Activated CD4-positive, alpha-beta T cell treated with anti-CD3 and anti-CD28 coated beads for 36 hours (primary cell): ENCODE data around the gene VSIG4. TPM values are rescaled to one million over a fixed set of nuclear protein-coding genes. Genes with fewer than 3 reads are reported as not detected.
"Not testable (repeated sequence)": the region's sequence is repeated elsewhere in the genome, so short reads cannot be mapped to it uniquely, and the experiment has no call there.

Experiments used
- ATAC-seq: fragments of 200-7000 bp; cut with Tn5 transposase; one replicate; pipeline ENCODE4 v1.10.0; 2021; ENCODE audit warnings: mild to moderate bottlenecking, moderate library complexity
- CTCF ChIA-PET: fragments of 350-600 bp; sonication (Branson Sonifier 250); formaldehyde crosslinking; loops from one replicate; lab custom pipeline; 2021; ENCODE audit warnings: antibody characterized with exemption; lab: Charles Lee
- POLR2A ChIA-PET: fragments of 350-600 bp; sonication (Branson Sonifier 250); formaldehyde crosslinking; loops from one replicate; lab custom pipeline; 2021; ENCODE audit warnings: antibody characterized with exemption, inconsistent platforms; lab: Charles Lee
- DNase-seq: peaks from one replicate; pipeline ENCODE4 v3.0.0-alpha.2; 2020
- H3K27ac Mint-ChIP-seq: one replicate; pipeline ENCODE4 v1.8.0; 2021; ENCODE audit warnings: mixed read lengths
- H3K27me3 Mint-ChIP-seq: one replicate; pipeline ENCODE4 v1.8.0; 2021; ENCODE audit warnings: mixed read lengths
- H3K36me3 Mint-ChIP-seq: one replicate; pipeline ENCODE4 v1.8.0; 2021; ENCODE audit warnings: low read depth, mixed read lengths
- H3K4me1 Mint-ChIP-seq: one replicate; pipeline ENCODE4 v1.8.0; 2021; ENCODE audit warnings: mixed read lengths
- H3K4me3 Mint-ChIP-seq: one replicate; pipeline ENCODE4 v1.8.0; 2021; ENCODE audit warnings: mild to moderate bottlenecking, moderate library complexity, mixed read lengths
- H3K9me3 Mint-ChIP-seq: one replicate; pipeline ENCODE4 v1.8.0; 2021; ENCODE audit warnings: low read depth, mixed read lengths
- intact Hi-C, 2 experiments: fragments of 100-400 bp; cut with DNase I in 1 of 2; cut with micrococcal nuclease in 1 of 2; formaldehyde crosslinking; loops; one replicate each; pipeline versions ENCODE4 v1.14.2 to v1.15.1; 2022 to 2024; cut with DNase I, micrococcal nuclease
- total RNA-seq, 2 experiments: library from RNA; stranded (reverse); gene quantifications; one replicate each; pipeline ENCODE4 v1.2.3, GENCODE V29; 2021

VSIG4 gene, protein sequence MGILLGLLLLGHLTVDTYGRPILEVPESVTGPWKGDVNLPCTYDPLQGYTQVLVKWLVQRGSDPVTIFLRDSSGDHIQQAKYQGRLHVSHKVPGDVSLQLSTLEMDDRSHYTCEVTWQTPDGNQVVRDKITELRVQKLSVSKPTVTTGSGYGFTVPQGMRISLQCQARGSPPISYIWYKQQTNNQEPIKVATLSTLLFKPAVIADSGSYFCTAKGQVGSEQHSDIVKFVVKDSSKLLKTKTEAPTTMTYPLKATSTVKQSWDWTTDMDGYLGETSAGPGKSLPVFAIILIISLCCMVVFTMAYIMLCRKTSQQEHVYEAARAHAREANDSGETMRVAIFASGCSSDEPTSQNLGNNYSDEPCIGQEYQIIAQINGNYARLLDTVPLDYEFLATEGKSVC
- total RNA-seq = under 1 TPM in 1 of 2 experiments, not detected in 1; 0.09 TPM

DNA sequence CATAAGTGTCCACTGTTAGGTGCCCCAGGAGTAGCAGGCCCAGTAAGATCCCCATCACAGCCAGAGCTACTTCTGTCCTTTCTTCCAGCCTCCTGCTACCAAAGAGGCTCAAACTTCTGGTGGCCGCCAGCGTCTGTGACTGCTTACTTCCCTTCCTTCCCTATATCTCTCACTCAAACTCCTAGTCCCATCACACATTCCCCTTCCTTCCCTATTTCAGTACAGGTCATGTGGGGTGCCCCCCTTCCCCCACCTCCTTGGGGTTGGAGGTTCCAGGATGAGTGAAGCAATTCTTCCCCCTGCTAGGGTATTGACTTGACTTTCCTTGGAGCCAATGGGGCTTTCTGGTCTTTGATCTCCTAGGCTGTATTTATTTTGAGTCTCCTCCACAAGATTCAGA, at the start of gene VSIG4:
Gene VSIG4 (minus strand): TSS at position 137 of the 400 bp plus-strand sequence. CDS start 82 bp downstream, at position 55.
- Mint-ChIP-seq H3K4me3 (no peak within 1 kb of the TSS), H3K36me3 (no peaks in the 10 kb centered on the region), H3K4me1 (peaks cover 4% of the 10 kb centered on the region), H3K27ac (no peak within 1 kb of the TSS), H3K27me3 (no peaks in the 10 kb centered on the region), H3K9me3 (no peaks in the 10 kb centered on the region)
- DNase-seq (no peak), ATAC-seq (no peak)
- ChIA-PET POLR2A (no interaction called here), CTCF (interaction anchor here (1.2 to 1.6 kb wide), 2 partner anchors 10 kb away, joined by 4 to 5 read pairs; no protein-coding TSS in a partner anchor)
- intact Hi-C loops = loop anchor here in 1 of 2 experiments (10.0 kb wide), 1 partner anchor 445 kb away; no protein-coding TSS in a partner anchor

DNA sequence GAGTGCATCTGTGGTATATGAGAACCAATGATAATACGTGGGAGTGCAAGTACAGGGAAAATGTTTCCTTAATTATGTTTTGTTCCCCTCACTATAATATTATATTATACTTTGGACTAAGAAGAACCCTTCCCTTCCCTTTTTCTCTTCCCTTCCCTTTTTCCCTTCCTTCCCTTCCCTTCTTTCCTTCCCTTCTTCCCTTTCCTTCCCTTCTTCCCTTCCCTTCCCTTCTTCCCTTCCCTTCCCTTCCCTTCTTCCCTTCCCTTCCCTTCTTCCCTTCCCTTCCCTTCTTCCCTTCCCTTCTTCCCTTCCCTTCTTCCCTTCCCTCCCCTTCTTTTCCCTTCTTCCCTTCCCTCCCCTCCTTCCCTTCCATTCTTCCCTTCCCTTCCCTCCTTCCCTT, 36.9 kb upstream of the VSIG4 start:
- Mint-ChIP-seq H3K27me3 (no peaks in the 10 kb centered on the region), H3K4me1 (peaks cover 20% of the 10 kb centered on the region), H3K36me3 (peaks cover 6% of the 10 kb centered on the region), H3K4me3 (no peak overlapping the region), H3K9me3 (no peaks in the 10 kb centered on the region), H3K27ac (no peak overlapping the region)
- DNase-seq = no peak
- CTCF ChIA-PET = no interaction called here
- POLR2A ChIA-PET = no interaction called here
- no peak for ATAC-seq
- intact Hi-C loops = loop anchor here in 1 of 2 experiments (5.0 kb wide), 1 partner anchor 44 kb away; no protein-coding TSS in a partner anchor

DNA sequence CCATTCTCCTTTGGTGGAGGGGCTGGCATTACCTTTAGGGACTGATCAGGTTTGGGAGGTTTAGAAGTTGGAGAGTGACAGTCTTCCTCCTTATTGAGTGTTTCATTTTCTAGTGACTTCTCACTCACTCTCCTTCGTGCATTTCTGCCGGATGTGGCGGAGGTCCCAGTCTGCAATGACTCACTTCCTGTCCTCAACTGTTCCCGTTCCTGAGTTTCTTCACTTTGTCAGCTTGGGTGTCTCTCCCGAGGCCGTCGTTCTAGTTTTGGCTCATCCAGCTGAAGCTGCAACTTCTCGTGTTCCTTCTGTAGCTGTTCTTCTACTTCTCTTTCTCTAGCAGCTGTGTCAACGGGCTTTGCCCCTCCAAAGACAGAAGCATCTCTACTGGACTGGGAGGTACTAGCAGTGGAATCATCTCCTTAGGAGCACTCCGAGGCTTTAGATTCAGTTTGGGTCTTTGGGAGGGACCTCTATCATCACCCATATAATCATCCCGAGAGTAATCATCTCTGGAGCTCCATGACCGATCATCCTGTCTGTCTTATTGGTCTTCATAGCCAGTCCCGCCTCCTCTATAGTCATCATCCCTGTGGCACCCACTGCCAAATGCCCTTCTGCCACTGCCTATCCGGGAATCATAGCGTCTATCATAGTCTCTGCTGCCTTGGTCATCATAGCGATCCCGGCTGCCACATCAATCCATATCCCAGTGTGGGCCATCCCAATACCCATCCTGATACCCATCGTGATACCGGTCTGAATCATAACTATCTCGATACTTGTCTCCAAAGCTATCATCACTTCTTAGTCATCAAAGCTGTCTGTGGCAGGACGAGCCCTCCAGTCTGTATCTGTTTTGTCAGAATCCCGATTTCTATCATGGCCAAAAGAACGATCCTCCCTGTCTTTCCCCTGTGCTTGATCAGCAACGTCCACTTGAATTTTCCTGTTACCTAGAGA, 35.3 kb upstream of the VSIG4 start:
- Mint-ChIP-seq H3K27me3 (no peaks in the 10 kb centered on the region), H3K9me3 (no peaks in the 10 kb centered on the region), H3K27ac (peak overlapping the region; percentile 90), H3K4me1 (peaks cover 26% of the 10 kb centered on the region), H3K36me3 (peaks cover 6% of the 10 kb centered on the region), H3K4me3 (peak overlapping the region; percentile 58)
- CTCF ChIA-PET = interaction anchor here (0.5 to 0.7 kb wide), 3 partner anchors 404 to 1058 kb away, joined by 3 to 5 read pairs (median 4); no protein-coding TSS in a partner anchor
- POLR2A ChIA-PET = no interaction called here
- DNase-seq = peak; percentile 66
- intact Hi-C loops = loop anchor here (1.0 to 5.0 kb wide), 3 partner anchors 28 to 43 kb away; no protein-coding TSS in a partner anchor
- peak; percentile 76 for ATAC-seq

DNA sequence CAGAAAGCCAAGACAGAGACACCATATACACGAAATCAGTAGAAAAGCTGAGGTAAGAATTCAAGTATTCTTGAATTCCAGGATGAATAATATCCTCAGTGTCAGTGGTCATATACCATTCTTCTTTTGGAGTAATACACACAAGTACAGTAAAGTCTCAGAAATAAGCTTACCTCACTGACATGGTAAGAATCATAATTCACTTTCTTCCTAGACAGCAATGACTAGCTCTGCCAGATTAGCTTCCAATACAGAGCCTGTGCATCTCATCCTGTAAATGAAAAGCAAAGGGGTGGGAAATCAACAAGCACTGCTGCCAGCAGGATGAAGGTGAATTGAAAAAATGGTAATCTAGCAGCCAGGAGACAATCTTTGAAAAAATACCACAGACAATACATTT, 31.2 kb upstream of the VSIG4 start:
- peaks cover 6% of the 10 kb centered on the region for H3K36me3 Mint-ChIP-seq
- H3K27ac Mint-ChIP-seq = no peak overlapping the region
- ChIA-PET POLR2A (no interaction called here), CTCF (no interaction called here)
- H3K4me1 Mint-ChIP-seq = peaks cover 26% of the 10 kb centered on the region
- ATAC-seq (peak; percentile 34), DNase-seq (no peak)
- no peak overlapping the region for H3K4me3 Mint-ChIP-seq
- intact Hi-C loops = no loop called here
- no peaks in the 10 kb centered on the region for H3K9me3 Mint-ChIP-seq
- no peaks in the 10 kb centered on the region for H3K27me3 Mint-ChIP-seq

DNA sequence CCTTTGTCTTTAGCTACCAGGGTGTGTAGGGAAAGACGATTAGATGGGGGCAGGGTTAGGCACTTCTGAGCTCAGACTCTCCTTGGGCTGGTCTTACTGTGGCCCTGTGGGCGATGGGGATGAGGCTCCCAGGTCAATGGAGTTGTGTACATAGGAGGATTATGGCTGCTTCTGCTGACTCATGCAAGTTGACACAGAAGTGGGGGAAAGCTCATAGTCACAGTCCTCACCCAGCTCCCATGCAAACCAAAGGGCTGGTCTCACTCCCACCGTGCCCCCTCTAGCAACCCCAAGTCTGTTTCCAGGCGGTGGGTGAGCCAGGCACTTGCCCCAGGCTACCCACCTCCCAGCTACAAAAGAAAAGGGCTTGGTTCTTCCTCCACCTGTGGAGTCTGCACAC, 24.4 kb upstream of the VSIG4 start:
- intact Hi-C loops = no loop called here
- Mint-ChIP-seq H3K27ac (no peak overlapping the region), H3K4me1 (peaks cover 40% of the 10 kb centered on the region), H3K9me3 (no peaks in the 10 kb centered on the region), H3K36me3 (peaks cover 1% of the 10 kb centered on the region), H3K27me3 (no peaks in the 10 kb centered on the region), H3K4me3 (no peak overlapping the region)
- no peak for DNase-seq
- ATAC-seq = no peak
- ChIA-PET POLR2A (no interaction called here), CTCF (no interaction called here)

DNA sequence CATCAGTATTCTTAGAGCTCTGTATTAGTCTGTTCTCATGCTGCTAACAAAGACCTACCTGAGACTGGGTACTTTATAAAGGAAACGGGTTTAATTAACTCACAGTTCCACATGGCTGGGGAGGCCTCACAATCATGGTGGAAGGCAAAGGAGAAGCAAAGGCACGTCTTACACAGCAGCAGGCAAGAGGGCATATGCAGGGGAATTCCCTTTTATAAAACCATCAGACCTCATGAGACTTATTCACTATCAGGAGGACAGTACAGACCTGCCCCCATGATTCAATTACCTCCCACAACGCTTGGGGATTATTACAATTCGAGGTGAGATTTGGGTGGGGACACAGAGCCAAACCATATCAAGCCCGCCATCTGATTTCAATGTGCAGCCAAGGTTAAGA, 17.1 kb upstream of the VSIG4 start:
- peaks cover 19% of the 10 kb centered on the region for H3K4me1 Mint-ChIP-seq
- H3K36me3 Mint-ChIP-seq, H3K4me3 Mint-ChIP-seq, CTCF ChIA-PET, H3K27me3 Mint-ChIP-seq, intact Hi-C loops, DNase-seq, POLR2A ChIA-PET, H3K27ac Mint-ChIP-seq, ATAC-seq, H3K9me3 Mint-ChIP-seq: not testable (repeated sequence)

DNA sequence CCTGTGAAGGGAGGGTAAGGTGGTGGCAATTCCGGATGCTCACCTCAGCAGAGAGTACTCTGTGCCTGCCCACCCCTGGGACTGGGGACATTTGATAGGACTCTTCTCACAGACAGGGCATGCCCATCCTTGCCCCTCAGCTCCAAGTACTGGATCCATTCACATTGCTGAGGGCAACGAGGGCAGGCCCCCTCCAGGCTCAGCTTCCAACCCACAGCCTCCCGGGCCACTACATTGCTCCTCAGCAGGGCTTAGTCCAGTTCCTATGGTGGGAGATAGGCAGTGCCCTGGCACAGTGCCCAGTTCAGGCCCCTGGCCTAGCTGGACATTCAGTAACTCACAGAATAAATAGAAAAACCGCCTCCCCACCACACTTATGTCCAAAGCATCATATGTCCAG, 15.1 kb upstream of the VSIG4 start:
- Mint-ChIP-seq H3K27me3 (no peaks in the 10 kb centered on the region), H3K27ac (no peak overlapping the region), H3K9me3 (peaks cover 3% of the 10 kb centered on the region), H3K4me3 (no peak overlapping the region), H3K4me1 (peaks cover 2% of the 10 kb centered on the region), H3K36me3 (no peaks in the 10 kb centered on the region)
- intact Hi-C loops = no loop called here
- POLR2A ChIA-PET = no interaction called here
- CTCF ChIA-PET = interaction anchor here (0.6 kb wide), 1 partner anchor 673 kb away, joined by 3 read pairs; no protein-coding TSS in a partner anchor
- ATAC-seq (no peak), DNase-seq (no peak)

DNA sequence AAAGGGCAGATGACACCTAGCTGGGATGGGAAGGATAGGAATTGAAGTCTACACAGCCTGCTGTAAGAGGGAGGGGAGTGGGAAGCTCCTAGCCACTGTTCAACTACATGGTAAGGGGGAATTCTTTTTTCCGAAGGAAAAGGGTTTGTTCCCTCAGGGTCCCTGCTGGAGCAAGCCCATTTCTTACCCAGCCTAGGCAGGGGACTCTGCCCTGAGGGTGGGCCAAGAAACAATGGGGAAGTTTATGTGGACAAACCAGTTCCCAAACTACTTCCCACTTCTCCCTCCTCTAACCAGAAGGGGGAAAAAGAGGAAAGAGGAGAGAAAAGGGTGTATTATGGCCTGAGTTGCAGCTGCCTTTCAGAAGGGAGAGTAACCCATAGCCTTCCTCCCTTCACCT, 13.5 kb upstream of the VSIG4 start:
- no peaks in the 10 kb centered on the region for H3K27me3 Mint-ChIP-seq
- ChIA-PET POLR2A (no interaction called here), CTCF (no interaction called here)
- no peak overlapping the region for H3K27ac Mint-ChIP-seq
- no peak overlapping the region for H3K4me3 Mint-ChIP-seq
- H3K36me3 Mint-ChIP-seq = no peaks in the 10 kb centered on the region
- intact Hi-C loops = no loop called here
- peaks cover 3% of the 10 kb centered on the region for H3K9me3 Mint-ChIP-seq
- ATAC-seq (no peak), DNase-seq (no peak)
- H3K4me1 Mint-ChIP-seq = no peaks in the 10 kb centered on the region

DNA sequence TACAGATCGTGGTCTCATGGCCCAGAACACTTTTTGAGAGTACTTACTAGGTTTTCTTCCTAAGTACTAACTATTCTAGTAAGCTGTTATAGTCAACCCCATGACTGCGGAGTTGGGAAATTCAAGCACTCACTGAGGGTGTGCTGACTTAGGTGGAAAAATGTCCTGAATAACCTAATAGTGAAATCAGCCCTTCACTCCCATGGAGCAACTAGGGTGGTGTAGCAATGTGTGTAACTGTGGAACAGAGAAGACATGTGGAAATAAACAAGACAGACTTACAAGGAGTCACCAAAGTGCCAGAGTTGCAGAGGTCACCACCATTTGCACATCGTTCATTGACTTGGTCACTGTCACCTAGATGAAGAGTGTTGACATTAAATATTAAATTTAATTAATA, 12.1 kb upstream of the VSIG4 start:
- ChIA-PET POLR2A (no interaction called here), CTCF (no interaction called here)
- Mint-ChIP-seq H3K4me1 (peaks cover 8% of the 10 kb centered on the region), H3K27ac (no peak overlapping the region), H3K36me3 (no peaks in the 10 kb centered on the region), H3K27me3 (no peaks in the 10 kb centered on the region), H3K9me3 (no peaks in the 10 kb centered on the region), H3K4me3 (no peak overlapping the region)
- intact Hi-C loops = no loop called here
- no peak for ATAC-seq
- DNase-seq = no peak

DNA sequence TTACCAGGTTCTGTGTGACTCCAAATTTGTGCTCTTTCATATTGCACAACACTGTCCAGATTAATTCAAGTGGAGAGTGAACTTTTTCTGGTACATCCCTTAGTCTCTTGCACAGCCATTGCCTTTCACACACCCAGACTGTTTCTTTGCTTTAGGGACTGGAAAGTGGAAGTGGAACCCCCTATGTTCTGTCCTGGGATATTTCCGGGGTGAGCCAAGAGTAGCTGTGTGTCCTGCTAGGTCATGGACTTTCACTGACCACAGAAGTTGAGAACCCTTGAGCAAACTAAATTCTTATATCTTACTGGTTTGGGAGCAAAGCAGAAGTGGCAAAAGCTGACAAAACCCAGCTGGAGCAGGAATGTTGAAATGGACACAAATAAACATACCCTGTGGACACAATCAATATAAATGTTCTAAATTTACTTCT, 10.3 kb upstream of the VSIG4 start:
- peaks cover 25% of the 10 kb centered on the region for H3K4me1 Mint-ChIP-seq
- no peak overlapping the region for H3K4me3 Mint-ChIP-seq
- ATAC-seq = no peak
- DNase-seq = no peak
- no peak overlapping the region for H3K27ac Mint-ChIP-seq
- intact Hi-C loops = no loop called here
- no peaks in the 10 kb centered on the region for H3K36me3 Mint-ChIP-seq
- POLR2A ChIA-PET = no interaction called here
- H3K9me3 Mint-ChIP-seq = peaks cover 3% of the 10 kb centered on the region
- CTCF ChIA-PET = no interaction called here
- H3K27me3 Mint-ChIP-seq = no peaks in the 10 kb centered on the region

DNA sequence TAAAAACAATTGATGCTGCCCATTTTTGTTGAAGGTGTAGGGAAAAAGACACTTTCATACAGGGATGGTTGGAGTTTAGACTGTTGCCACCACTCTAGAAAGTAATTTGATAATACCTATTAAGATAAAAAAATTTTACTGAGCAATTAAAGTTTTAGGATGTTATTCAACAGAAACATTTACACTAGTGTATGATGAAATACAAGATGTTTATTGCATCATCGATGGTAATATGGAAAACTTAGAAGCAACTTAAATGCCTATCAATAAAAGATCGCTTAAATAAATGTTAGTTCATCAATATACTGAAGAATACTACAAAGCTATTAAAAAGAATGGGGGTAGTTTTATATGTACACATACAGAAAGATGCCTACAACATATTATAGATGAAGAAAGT, 9.2 kb upstream of the VSIG4 start:
- intact Hi-C loops = loop anchor here (5.0 to 10.0 kb wide), 2 partner anchors 382 to 454 kb away; partner anchors contain the start of gene MSN (in 1 of the 2)
- Mint-ChIP-seq H3K27ac (no peak overlapping the region), H3K4me1 (peaks cover 31% of the 10 kb centered on the region), H3K36me3 (no peaks in the 10 kb centered on the region), H3K9me3 (peaks cover 3% of the 10 kb centered on the region), H3K4me3 (no peak overlapping the region), H3K27me3 (no peaks in the 10 kb centered on the region)
- no peak for DNase-seq
- ATAC-seq = no peak
- ChIA-PET CTCF (interaction anchor here (0.5 kb wide), 1 partner anchor 43 kb away, joined by 3 read pairs; no protein-coding TSS in a partner anchor), POLR2A (no interaction called here)
